ENCODE measurements around the gene NDUFS6.
A peak's percentile ranks its signal among the peaks of the same experiment; 100 is the strongest.
"Not testable (repeated sequence)": the region's sequence is repeated elsewhere in the genome, so short reads cannot be mapped to it uniquely, and the experiment has no call there.

NDUFS6 gene

DNA sequence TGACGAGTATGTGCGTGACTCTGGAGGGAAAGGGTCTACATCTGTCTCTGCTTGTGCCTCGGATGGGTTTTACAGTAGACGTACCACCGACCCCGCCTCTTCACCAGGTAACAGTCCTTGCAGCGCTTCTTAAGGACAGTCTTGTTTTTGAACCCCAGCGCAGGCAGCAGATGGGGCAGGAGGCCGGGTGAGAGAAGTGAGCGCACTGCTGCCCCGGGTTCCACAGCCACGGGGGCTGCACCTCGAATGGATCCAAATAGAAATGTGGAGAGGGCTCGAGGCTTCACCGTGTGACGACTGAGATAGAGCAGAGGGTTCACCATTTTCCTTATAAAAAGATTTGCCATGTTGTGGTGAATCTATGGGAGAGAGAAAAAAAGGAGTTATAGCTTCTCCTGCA lies 2.6 kb upstream of the NDUFS6 start:
- DNase-seq (ENCODE audit: low read depth), result not testable (repeated sequence)

DNA sequence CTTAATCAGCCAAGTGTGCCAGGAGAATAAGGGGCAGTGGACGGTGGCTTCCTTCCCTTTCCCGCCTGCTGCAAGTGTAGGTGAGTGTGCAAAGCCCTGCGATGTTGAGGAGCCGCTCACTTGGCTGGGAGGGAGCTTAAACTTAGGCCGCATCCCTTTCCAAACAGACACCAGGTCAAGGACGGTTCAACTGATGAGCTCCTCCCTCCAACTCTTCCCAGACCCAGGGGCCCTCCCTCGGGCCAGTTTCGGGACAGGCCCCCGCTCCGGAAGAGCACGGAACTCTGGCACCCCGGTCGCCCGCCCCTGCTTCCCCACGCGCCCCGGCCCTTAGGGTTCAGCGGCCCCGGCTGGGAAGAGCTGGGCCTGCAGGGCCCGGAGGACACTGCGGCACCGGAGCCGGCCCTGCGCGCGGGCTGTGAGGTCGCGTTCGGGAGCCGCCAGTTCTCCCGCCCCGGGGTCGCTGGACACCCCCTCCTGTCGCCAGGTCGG lies 2.1 kb upstream of the NDUFS6 start:
- DNase-seq (ENCODE audit: low read depth), result no peak

DNA sequence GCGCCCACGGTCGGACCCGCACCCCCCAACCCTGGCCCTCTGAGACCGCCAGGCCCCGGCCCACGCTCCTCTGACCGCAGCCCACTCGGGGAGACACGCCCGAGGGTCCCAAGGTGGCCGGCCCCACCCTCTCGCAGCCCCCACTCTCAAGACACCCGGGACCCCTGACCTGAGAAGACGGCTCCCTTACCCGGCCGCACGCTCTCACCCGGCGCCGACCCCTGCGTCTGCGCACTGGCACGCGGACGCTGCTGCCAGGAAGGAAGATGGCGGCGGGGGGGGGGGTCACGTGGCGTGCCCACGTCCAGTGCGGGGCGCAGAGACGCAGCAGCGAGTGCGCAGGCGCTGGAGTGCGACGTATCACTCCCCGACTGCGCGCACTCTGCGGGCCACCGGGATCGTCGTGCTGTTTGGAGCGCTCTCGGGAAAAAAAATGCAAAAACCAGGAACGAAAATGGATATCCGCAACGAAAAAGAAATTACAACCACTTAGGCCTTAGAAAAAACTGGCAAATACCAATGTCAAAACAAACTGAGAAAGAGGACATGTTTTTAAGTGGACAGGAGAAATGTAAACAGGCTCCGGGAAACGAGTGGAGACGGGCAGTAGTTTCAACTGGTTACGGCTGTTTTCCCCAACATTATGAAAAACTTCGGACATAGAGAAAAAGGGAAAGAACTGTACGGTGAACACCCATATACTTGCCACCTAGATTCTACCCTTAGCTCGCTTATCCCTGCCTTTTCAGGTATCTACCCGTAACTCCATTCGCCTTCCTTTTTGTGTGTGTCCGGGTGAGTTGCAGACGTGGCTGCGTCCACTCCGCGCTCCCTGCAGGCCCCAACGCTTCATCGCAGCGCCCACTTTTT lies 1.4 kb upstream of the NDUFS6 start, which contains the start of gene MRPL36:
Gene MRPL36 (minus strand): TSS at position 236 of the 870 bp plus-strand sequence. CDS start 902 bp downstream, outside the sequence.
- DNase-seq (ENCODE audit: low read depth), result peak; percentile 90

DNA sequence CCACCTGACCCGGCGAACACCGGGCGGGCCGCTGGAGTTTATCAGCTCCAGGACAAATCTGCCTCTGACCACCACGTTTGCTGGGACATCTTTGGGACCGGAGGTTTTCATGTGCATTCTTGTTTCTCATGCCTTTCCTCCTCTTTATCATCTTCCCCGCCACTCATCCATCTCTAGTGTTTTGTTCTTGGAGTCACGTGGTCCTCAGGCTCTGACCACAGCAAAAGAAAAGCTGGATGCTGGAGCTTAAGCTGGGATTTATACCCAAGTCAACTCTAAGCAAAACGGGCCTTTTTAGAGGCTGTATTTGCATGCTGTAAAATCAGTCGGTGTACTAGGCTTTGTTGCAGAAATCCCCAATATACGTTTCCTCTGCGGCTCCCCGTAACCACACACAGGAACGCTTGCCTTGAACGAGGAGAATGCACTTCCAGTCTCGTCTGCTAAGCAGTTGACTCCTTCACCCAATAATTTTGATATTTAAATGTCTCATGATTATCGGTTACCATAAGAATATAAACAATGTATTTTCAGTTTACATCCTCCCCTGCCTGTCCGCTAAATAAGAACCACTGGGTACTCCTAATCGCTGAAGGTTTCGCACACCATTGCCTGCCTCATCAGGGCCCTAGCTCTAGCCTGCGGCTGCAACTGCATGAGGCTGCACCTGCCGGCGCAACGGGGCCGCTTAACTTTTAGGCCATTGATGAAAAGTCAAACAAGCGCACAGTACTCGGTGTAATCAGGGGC lies 560 bp upstream of the NDUFS6 start:
- no peak for DNase-seq (ENCODE audit: low read depth)

DNA sequence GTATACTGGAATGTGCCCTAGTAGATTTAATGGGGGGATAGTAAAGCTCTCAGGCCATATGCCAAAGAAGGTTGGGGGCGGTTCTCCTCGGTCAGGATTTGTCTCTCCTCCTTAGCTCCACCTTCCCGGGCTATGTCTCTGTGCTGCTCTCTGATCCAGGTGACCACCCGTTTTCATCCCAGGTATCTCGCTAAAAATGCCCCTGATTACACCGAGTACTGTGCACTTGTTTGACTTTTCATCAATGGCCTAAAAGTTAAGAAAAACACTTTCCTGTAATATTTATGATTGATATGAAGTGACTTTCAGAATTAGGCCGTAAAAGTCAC lies 724 bp downstream of the NDUFS6 start:
- no peak for DNase-seq (ENCODE audit: low read depth)

DNA sequence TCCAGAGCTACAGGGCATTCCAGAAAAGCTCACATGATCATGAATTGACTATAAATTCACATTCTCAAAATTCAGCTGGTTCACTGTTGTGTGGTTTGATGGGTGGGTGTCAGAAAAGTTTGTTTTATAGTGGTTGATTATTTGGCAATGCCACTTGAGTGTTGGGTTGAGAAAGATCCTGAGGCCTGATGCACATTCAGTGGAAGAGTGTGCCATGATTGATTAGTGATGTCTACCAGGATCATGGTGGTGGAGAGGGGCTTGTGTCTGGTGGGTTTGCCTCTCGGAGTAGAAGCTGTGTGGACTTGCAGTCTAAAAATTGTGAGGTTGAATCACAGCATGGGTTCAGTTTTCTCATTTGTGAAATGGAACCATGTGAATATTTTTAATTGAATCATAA lies 2.0 kb downstream of the NDUFS6 start:
- no peak for DNase-seq (ENCODE audit: low read depth)

DNA sequence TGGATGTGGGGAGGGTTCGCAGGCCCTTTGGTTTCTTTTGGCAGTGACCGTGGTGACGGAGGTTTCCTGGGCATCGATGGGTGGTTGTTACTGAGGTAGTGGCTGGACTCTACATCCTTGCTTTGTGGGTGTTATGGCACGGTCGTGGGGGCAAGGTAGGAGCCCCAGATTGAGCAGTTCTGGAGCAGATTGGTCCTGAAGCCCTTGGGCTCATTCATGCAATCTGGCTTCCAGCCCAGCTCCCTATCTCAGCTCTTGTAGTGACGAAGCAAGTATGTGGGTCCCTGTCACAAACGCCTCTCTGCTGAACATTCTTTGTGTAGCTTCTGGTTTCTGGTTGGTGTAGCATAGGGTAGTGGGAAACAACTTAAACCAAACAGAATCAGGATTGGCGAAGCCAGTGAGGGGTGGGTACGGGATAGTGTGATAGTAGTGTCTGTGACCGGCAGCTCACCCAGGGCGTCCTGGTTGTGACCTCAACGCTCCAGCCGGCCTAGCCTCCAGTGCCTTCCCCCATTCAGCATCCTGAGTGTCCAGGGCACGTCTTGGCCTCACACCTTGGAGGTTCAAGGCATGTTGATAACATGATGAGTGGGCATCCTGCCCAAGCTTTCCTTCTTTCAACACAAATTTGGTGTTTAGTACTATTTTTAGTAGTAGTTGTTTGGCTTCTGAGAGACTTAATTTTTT lies 2.9 kb downstream of the NDUFS6 start:
- DNase-seq (ENCODE audit: low read depth), result no peak

DNA sequence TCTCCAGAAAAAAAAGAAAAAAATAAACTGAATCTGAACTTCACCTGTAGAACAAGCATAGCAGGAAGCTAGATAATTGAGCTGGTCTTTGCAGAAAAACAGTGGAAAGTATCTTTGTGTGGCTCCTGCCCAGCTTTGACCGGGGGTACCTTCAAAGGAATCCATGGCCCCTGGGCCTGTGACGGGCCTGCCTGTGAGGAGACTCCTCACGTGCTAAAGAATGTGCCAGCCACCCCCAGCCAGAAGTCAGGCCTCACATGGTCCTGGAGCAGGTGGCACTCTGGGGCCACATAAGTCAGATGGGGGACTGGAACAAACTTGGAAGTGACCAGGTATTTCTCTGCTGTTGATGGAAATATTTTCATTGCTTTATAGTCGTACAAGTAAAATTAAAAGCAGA lies 4.1 kb downstream of the NDUFS6 start:
- DNase-seq (ENCODE audit: low read depth), result no peak

DNA sequence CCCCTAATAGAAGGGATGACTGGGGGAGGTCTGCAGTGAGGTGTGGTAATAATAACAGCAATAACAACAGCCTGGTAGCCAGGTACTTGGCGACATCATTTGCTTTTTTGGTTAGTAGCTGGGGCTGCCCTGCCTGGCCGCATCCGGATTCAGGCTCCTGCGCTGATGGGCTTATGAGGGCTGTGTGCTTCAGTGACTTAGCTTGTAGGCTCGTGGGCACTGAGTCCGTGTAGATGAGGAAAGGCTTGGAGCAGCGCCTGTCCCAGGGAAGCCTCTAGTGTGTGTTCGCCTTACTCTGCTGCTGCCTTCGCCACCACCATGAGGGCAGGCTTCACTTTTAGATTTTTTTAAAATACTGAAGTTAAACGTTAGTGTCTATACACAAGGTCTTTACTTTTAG lies 4.5 kb downstream of the NDUFS6 start:
- DNase-seq (ENCODE audit: low read depth), result no peak

DNA sequence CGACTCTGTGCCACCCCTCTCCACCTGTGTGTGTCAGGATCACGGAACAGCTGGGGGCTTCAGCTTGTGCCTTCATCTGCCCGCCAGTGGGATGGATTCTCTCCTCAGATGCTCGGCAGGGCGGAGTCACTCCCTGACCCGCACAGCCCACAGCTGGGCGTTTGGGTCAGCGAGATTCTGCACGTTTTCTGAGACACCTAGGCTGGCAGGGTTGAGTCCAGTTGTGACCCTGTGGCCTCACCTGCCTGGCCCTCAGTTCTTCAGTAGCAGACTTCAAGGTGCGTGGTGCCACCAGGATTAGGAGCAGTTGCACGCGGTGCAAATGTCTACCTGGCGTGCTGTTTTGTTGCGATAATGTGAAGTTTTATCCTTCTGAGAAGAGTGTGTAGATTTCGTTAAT lies 5.0 kb downstream of the NDUFS6 start:
- no peak for DNase-seq (ENCODE audit: low read depth)

DNA sequence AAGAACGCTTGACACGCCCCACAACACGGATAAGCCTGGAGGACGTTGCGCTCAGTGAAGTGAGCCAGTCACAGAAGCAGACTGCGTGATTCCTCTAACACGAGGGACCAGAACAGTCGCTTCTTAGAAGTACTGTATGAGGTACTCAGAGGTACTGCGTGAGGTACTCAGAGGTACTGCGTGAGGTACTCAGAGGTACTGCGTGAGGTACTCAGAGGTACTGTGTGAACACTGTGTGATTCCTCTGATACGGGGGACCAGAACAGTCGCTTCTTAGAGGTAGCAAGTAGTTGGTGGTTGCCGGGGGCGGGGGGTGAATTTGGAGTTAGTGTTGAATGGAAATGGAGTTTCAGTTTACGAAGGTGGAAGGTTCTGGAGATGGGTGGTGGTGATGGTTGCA lies 5.8 kb downstream of the NDUFS6 start:
- DNase-seq (ENCODE audit: low read depth), result no peak

DNA sequence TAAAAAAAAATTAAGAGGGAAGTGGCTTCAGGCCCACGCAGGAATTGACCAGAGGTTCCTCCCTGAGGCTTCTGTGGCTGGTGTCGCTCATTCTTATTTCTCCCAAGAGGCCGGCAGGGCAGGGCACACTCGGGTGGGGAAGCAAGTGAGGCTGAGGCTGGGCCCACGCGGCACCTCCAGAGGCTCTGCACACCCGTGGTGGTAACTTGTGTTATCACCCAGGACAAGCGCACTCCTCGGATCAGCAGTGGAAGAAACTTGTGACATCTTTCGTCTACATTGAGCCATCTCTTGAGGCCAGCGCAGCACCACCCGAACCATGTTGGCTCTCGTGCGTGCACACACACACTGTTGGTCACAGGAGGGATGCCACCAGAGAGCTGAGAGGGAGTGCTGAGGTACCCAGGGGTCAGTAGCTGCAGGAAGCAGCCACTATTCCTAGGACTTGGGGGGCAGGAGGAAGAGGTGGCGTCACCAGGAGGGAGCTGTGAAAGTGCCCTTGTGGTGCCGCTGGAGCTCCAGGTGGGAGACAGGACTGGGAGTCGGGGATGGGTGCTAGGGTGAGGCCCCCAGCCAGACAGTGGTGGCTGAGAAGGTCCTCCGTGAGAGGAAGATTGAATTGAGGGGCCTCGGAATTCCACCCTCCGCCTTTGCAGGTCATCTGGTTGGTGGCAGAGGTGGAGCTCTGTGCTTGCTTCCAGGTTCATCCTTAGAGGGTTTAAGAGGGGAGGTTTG lies 6.4 kb downstream of the NDUFS6 start:
- no peak for DNase-seq (ENCODE audit: low read depth)

DNA sequence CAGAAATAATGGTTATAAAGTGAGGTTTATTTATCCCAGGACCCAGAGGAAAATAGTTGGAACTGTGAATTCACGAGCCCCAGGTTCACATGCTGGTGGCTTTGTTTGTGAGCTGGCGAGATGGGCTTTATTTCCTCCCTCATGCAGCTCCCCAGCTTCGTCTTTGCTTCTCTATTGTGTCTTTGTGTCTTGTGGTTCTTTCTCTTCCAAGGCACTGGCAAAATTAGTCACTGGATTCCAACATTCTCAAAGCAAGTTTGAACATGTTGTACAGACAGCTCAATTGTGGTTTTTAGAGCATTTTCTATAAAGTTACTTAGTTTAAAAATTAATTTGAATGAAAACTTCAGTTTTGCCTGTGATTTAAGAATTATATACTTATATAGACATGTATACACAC lies 7.2 kb downstream of the NDUFS6 start:
- no peak for DNase-seq (ENCODE audit: low read depth)

DNA sequence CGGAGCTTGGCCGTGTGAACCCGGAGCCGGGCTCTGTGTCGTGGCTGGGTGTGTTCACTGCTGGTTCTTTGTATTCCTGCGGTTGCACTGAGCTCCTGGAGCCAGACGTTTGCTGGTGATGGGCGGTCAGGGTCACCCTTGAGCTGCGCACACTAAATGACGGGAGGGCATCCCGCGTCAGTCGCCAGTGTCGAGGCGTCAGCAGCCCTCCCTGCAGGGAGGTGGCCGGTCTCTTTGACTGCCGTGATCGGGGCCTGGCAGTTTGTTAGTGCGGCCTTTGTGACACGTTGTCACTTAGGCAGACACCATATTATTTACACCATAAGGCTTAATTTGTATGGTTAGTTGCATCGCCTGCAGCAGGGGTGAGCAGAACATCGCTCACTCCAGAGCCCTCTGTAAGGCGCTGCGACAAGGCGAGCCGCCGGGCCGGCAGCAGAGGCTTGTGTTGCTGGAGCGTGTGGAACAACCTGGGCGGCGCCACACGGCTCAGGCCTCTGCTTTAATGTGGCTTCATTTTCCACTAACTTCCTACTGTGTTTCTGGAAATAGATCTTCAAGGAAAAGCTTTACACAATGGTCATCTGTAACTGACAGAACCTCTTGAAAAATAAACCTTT lies 8.3 kb downstream of the NDUFS6 start:
- no peak for DNase-seq (ENCODE audit: low read depth)

DNA sequence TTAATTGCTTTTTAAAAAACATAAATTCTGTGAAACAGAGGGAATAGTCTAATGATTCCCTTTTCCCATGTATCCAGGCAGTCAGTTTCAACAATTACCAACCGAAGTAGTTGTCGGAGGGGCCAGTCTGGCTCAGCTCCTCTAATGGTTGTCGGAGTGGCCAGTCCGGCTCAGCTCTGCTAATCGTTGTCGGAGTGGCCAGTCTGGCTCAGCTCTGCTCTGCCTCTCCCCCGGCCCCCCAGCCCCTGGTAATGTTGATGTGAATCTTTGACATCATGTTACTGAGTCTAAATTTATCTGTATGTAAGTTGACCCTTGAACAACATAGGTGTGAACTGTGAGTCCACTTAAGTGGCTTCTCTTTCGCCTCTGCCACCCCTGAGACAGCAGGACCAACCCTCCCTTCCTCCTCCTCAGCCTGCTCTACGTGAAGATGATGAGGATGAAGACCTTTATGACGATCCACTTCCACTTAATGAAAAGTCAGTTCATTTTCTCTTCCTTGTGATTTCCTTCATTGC lies 9.4 kb downstream of the NDUFS6 start:
- DNase-seq (ENCODE audit: low read depth), result no peak

DNA sequence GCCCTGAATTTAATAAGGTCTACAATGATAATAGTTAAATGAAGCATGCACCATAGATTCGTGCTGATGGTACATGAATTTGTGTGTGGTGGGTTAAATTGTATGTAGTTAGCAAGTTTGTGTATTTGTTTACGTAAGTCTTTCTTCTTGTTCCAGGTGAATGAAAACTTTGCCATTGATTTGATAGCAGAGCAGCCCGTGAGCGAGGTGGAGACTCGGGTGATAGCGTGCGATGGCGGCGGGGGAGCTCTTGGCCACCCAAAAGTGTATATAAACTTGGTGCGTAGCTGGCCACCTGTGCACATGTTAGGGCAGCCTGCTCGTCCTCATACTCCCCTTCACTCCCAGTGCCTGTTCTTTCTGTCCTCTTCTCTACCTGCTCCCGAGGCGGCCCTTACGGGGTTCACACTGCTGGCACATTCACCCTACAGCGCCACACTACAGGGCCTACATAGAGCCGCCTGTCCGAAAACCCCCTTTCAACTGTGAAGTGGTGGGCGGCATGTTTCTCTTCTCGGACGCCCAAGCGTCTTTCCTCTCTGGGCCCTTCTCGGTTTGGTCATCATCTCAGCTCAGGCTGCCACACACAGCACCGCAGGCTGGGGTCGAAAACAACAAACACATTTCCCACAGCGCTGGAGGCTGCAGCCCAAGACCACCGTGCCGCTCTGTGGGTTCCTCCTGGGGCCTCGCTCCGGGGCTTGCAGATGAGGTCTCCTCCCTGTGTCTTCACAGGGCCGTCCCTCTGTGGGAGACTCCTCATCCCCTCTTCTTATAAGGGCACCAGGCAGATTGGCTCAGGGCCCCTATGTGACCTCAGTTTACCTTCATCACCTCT lies 13.2 kb downstream of the NDUFS6 start:
- no peak for DNase-seq (ENCODE audit: low read depth)

DNA sequence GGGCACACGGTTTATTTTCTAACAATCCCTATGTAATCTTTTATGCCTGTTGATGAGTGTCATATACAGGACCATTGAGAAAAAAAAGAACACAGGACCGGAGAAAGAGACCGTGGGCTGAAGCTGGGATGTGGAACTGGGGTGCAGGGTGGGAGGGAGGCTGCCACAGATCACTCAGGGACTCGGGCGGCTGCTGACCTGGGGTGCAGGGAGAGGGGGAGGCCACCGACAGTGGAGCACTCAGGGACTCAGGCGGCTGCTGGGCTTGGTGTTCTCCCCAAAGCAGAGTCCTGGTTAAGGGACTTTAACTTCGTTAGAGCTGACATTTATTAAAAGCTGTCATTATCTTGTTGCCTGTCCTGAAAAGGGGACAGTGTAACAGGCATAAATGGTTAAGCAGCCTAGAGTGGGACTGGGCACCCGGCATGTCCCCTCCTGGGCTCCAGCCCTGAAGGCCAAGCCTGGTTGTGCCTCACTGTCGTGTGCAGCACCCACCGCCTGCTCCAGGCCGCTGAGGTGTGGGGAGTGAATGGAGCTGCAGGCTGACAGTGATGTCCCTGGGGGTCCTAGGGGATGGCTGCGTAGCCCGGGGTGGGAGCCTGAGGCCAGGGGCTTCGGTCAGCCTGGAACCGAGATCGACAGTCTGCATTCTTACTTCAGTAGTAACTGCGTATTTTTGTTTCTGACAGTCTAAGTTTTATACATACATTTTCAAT lies 14.0 kb downstream of the NDUFS6 start:
- no peak for DNase-seq (ENCODE audit: low read depth)

DNA sequence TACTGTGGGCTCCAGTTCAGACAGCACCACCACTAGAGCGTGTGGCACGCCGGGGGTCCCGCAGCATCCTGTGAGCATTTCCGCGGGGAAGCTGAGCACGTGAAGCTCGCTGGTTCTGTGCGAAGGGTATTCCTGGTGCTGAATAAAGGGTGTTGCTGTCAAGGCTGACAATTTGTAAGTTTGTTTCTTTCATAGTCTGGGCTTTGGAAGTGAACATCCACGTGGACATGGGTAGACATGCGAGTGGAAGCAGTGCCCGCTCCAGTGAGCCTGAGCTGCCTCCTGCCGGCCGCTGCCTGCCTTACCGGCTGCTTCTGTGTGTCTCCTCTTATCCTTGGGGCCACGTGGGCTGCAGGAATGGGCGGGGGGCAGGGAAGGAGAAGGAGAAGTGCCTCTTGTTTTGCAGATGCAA lies 14.7 kb downstream of the NDUFS6 start:
- no peak for DNase-seq (ENCODE audit: low read depth)

DNA sequence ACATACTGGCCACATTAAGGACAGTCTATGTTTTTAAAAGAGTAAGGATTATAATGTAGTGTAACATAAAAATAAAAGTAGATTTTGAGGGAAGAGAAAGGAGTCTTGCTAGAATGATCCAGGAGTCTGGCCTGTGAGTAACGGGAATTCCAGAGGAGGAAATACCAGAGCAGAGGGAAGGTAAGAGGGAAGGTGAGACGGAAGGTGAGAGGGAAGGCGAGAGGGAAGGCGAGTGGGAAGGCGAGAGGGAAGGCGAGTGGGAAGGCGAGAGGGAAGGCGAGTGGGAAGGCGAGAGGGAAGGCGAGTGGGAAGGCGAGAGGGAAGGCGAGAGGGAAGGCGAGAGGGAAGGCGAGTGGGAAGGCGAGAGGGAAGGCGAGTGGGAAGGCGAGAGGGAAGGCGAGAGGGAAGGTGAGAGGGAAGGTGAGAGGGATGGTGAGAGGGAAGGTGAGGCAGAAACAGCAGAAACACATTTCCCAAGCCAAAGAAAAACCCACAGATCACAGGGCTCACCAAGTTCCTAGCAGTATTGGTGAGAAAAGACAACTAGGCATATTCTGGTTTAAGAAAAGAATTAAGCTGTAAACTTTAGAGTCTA lies 15.4 kb downstream of the NDUFS6 start:
- DNase-seq (ENCODE audit: low read depth), result not testable (repeated sequence)

Measured in activated gamma-delta T cell treated with anti-CD3 and anti-CD28 coated beads, Interleukin-2, amount 50 U/mL, for 16 hours (primary cell).